SKM-1 (cell line): ENCODE measurements around the gene PTPRJ.
"Not testable (repeated sequence)": the region's sequence is repeated elsewhere in the genome, so short reads cannot be mapped to it uniquely, and the experiment has no call there.

ENCODE experiments used
- DNase-seq: peaks from one replicate; lab custom pipeline; 2025; ENCODE audit not compliant: unreplicated experiment; lab: John Stamatoyannopoulos, UW

The PTPRJ gene

DNA sequence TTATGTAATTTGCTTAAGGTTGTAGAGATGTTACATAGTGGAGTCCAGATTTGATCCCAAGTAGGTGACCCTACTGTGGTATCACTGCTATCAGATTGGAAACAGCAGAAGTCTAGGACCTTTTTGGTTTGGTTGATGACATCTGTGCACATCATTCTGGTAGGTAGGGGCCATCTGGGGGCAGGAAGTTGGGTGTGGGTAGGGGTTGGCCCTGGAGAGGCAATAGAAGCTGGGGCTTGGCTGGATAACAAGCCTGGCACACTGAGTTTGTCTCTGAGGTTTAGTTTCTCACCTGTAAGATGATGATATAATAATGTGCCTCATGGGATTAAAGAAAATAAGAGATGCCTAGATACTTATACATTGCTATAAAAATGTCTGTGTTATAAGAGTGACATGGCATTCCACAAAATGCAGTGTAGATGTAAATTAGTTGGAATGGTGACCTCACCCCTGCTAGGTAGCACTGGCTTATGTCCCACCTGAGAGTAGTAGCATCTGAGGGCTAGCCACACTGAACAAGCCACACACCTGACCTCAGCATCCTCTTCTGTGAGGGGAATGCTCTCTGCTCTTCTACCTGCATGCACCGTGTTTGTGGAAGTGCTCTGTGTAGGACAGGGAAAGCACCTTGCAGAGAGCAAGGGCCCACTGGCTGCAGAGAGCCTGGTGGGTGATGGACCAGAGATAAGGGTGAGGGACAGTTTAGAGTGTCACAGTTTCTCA lies 36.9 kb downstream of the PTPRJ start:
- no peak for DNase-seq

DNA sequence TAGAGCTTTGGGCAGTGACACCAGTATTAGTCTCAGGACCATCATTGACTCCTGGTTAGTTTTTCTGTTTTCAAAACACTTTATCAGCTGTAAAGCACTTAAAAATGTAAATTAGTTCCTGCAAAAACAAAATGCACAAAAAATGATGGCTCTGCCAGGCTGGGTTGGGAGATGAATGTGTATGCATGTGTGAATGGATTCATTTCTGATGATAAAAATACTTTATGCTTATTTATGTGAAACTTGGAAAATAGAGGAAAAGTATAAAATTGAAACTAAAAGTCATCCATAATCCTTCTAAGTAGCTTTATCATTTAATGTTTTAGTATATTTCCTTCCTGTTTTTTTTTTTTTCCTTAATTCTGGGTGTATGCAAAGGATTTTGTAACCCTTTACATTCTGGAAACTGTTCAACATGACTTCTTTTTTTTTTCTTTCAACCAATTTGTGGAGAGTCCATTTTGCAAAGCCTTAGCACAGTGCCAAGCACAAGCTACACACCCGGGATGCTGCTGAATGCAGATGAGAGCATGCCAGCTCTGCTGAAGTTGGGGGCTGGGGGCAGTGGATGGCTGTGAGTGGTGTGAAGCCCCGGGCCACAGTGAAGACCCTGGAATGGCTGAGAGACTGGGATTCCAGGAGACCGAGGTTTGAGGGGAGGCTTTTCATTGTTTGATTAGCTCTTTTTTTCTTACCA lies 37.6 kb downstream of the PTPRJ start:
- DNase-seq: no peak

DNA sequence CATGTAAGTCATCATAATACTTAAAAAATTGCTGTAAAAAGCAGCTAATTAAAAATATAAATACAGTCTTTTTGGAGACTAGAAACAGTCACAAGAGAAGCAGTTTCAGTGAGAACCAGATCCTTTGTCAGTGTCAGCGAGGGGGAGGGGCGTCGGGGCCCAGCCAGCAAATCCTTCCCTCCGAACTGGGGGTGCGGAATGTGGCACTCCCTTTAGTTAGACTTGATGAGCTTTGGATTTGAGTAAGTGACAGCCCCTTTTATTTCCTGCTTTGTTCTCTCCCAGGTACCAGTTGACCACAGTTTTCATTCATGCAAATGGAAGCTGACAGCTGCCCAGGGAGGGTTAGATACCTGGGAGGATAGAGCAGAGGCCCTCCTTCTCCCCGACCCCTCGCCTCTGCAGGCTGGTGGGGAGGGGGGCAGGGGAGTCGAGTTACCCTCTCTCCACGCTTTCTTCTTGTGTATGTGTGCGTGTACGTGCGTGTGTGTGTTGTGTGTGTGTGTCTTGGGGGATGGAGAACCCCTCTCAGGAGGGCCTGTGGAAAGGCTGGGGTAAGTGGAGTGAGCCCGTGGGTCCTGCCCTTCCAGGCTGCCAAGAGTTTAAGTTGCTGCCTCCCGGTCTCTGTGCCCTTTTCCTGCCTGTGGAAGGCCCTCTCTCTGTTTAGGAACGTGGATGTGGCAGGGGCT lies 38.3 kb downstream of the PTPRJ start:
- no peak for DNase-seq

DNA sequence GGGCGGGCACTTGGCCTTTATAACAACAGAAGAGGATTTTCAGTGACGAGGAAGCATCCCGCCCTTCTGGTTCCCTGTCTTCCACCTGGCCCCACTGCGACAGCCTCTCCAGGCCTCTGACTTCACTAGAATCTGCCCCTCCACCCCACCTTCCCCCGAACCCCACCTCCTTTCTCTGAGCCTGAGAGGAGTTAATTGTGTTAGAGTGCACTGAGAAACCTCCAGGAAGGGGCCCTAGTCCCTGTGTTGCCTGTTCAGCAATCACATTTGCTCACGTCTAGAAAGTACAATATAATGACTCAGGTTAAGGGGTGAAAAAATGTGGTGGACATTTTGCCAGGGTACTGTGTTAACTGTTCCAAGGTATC lies 38.8 kb downstream of the PTPRJ start:
- no peak for DNase-seq

DNA sequence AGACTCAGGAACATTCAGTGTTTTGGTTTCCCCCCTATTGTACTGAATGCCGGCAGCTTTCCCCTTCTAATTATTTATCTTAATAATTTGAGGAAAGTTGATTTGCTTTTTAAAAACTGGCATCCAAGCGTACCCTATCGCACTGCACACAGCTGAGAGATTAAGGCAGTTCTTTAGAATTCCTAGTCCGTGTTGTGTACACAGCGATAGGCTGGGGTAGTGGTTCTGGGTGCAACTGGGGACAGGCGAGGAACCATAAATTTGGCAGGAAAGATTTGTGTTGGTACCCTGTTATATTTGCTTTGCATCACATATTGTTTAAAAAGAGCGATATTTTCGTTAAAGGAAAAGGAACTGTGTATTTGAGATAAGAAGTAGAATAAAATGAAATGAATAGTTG lies 39.2 kb downstream of the PTPRJ start:
- DNase-seq: no peak

DNA sequence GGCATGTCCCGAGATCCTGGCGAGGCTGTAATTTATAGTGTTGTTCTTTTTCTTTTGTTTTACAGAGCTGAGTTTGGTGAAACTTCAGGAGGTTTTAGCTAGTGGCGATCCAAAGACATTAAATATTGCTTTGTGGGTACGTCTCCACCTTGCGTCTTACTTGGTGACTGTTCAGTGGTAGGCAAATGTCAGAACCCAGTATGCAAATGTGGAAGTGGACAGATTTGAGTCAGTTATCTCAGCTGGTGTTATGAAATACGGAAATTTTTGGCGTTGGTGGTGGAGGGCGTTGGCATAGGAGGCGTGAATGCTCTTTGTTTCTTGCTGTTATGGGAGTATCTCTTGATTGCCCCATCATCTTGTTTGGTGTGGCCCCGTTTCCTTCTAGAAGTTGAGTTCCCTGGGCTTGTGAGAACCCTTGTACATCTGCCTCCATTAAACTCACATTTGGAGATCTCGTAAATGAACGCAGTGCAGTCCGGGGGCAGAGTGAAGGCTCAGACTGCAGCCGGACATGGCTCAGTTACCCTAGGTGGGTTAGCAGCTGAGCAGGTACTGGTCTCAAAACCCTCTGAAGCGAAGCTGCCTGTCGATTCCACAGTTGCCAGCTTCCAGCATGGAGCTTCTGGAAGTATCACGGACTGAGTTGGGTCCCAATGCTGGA lies 39.9 kb downstream of the PTPRJ start:
- DNase-seq: peak; percentile 81

DNA sequence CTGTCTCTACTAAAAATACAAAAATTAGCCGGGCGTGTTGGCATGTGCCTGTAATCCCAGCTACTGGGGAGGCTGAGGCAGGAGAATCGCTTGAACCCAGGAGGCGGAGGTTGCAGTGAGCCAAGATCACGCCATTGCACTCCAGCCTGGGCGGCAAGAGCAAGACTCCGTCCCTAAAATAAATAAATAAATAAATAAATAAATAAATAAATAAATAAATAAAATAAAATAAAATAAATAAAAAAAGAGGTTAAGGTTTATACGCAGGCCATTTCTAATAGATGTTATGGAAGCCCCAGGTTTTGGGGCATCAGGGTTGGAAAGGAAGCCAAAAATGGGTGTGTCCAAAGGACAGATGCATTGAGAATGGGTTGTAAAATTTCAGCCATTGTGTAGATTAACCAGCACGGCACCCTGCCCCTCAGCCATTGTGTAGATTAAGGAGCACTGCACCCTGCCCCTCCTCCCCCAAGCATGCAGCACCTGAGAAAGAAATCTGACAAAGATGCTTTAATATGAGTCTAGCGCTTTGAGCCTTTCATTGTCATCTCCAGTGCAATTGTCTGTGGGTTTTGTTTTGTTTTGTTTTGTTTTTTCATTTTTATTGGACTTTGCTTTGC lies 41.0 kb downstream of the PTPRJ start:
- not testable (repeated sequence) for DNase-seq

DNA sequence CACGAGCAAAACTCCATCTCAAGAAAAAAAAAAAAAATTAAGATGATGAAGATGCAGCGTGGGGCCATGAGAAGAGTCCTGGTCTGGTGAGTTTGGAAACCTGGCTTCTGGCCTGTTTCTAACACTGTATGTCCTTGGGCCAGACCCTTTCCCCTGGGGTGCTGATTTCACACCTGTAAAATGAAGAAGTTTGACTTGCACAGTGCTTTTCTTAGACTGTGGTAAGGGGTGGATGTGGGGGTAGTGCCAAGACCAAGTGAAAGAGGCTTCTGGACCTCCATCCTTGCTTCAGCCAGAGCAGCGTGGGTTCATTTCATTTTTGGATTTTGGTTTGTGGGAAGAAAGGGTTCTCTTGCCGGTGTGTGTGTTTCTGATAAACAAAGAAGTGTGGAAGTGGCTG lies 42.1 kb downstream of the PTPRJ start:
- DNase-seq: no peak

DNA sequence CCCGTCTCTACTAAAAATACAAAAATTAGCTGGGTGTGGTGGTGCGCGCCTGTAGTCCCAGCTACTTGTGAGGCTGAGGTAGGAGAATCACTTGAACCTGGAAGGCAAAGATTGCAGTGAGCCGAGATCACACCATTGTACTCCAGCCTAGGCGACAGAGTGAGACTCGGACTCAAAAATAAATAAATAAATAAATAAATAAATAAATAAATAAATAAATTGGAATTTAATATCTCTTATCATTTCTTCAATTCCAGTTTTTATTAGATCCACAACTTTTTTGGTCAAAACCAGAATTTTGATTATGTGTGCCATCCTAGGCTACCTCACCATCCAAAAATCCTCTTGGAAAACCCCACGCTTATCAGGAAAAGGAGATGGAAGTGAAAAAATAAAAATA lies 43.2 kb downstream of the PTPRJ start:
- DNase-seq: not testable (repeated sequence)

DNA sequence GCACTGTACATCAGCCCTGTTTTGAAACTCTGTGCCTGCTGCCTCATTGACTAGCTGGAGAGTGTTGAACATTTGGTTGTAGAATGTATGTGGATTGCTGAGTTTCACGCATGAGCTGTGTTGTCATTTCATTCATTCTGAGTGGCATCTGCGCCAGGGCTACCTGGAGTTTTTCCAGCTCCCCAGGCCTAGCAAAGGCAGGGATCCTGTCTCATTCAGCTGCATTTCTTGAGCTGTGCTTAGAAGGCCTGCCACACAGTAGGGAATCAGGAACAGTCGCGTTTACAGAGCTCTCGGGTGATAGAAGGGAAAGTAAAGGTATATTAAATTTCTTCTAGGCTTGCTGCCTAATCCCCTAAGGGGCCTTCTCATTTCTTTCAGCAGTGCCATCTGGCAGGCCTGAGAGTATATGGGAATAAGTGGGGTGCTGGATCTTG lies 44.3 kb downstream of the PTPRJ start:
- DNase-seq: no peak

DNA sequence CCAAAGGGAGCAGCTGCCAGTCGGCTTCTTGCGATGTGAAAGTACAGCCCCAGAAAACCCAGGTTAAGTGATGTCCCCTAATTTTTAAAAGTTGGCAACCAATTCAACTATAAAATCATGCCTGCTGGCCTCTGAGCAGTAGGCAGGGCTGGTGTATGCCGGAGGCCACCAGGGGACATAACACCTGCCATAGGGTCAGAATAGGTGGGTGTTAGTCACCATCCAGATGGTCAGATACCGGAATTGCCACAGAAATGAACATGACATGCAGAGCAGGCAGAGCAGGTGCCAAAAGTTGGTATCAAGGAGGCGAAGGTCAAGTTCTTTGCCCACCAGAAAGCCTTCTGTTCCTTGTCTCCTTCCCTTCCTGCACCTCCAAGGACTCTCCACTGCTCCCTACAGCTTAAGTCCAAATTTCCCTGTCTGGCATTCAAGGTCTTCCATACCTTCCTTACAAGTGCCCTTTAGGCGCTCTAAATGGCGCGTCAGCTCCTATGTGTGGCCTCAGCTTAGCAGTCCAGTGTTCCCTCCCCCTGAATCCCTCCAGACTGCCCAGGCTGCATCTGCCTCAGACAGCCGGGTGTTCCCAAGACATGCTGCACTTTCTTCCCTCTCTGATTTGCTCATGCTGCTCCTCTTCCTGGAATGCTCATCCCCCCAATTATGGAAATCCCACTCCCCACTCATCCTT lies 45.1 kb downstream of the PTPRJ start:
- no peak for DNase-seq

DNA sequence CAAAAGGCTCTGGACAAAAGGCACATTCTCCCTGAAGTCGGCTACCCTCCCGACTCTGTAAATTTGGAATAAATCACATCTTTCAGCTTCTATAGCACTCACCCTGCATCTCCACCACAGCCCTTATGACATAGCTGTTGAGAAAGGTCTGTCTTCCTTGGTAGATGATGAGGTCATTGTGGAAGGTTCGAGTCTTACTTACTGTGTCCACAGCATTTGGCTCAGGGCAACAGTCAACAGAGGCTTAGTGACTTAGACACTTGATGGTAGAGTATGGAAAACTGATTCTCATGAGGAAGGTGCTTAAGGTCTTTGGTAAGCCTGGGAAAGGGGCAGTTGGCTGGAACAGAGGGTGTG lies 45.6 kb downstream of the PTPRJ start:
- no peak for DNase-seq

DNA sequence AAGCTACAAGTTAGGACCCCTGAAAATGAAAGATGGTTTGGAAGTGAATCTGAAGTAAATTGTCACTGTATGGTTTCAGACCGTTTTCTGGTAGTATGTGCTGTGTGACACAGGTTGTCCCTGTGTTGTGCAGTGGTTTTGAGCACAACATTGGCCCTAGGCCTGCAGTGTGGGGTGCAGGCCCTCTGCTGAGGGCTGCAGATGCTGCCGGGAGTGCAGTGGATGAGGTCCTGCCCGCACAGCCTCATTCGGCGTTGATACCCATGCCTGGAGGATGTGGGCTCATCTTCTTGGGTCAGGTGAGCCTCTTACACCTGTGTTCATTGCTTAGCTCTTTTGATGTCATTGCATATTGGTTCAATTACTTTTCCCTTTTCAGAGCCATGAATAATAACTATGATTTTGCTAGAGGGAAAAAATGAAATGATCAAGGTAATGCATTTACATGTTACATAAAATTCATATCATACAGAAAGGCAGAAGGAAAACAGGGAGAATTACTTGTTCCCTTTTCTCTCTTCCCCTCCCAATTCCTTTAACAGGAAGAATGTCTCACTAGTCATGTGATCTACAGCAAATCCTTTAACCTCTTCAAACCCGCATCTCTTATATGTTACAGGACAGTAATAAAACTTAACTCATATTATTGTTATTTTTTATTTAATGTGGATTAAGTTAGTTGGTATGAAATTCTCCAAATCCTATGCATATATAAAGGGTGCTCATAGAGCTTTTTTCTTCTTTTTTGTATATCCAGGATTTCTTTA lies 48.7 kb downstream of the PTPRJ start:
- no peak for DNase-seq

DNA sequence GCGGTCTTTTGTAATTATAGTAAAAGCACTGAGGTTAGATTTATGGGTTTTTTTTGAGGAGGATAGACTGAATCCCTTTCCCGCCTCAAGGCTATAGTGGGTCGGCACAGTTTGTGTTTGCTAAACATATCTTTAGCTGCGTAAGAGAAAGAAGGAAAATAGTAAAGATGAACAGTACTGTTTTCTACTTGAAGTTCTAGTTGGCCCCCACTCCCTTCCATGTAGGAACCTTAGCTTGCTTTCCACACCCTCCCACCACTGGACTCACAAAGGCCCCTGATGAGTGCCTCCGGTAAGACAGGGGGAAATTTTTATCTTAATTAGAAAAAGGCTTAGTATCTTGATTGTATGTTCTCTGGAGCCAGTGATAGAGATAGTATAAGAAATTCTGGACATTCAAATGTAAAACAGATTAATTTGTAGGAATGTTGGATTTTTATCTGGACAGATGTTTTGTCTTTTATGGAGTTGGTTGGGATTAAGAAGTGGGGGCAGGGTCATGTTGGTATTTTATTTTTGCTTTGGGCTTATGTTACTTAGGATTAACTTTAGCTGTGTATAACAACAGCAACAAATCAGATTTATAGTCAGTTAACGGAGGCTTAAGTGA lies 49.4 kb downstream of the PTPRJ start:
- DNase-seq: no peak

DNA sequence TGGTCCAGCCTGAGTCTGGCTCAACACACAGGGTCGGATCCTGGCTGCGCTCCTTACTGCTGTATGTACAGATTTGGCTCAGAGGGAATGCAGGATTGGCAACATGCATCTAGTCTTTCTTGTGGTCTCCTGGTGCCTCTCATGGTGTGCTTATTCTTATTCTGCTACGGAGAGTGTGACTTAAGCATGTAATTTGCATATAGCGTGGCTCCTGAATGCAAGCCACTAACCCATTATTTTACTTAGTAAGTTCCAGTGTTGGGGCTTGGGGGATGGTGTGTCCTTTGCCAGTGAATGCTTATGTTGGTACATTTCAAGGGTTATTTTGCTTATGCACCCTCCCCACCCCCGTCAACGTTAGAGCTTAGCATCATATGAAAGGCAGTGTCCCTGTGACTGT lies 51.2 kb downstream of the PTPRJ start:
- DNase-seq: no peak

DNA sequence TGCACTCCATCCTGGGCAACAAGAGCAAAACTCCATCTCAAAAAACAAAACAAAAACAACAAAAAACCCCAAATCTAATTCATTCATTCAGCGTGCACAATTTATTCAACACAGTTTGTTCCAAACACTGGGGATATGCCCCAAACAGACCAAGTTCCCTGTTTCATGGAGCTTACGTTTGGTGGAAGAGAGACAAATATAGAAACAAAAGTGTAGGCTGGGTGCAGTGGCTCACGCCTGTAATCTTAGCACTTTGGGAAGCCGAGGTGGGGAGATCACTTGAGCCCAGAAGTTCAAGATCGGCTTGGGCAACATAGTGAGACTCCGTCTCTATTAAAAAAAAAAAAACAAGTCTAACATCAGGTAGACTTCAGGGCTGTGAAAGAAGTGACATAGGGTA lies 52.4 kb downstream of the PTPRJ start:
- no peak for DNase-seq

DNA sequence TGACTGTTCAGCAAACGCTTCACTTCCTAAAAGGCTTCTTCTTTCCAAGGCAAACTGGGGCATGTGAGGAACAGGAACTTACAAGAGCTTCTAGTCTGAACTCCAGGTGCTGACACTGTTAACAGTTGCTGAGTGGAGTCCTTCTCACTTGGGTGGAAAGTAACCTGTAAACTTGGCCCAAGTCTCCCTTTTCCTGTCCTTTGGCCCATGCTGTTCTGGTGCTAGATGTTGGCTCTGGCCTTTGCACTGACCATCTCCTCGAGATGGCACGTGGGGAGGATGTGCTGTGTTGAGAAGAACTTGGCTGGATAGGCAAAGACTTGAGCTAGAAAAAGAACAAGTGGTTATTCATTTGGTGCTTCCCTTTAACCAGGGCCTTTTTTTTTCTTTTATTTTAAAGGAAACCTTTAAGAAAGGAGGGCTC lies 53.6 kb downstream of the PTPRJ start:
- peak; percentile 44 for DNase-seq

DNA sequence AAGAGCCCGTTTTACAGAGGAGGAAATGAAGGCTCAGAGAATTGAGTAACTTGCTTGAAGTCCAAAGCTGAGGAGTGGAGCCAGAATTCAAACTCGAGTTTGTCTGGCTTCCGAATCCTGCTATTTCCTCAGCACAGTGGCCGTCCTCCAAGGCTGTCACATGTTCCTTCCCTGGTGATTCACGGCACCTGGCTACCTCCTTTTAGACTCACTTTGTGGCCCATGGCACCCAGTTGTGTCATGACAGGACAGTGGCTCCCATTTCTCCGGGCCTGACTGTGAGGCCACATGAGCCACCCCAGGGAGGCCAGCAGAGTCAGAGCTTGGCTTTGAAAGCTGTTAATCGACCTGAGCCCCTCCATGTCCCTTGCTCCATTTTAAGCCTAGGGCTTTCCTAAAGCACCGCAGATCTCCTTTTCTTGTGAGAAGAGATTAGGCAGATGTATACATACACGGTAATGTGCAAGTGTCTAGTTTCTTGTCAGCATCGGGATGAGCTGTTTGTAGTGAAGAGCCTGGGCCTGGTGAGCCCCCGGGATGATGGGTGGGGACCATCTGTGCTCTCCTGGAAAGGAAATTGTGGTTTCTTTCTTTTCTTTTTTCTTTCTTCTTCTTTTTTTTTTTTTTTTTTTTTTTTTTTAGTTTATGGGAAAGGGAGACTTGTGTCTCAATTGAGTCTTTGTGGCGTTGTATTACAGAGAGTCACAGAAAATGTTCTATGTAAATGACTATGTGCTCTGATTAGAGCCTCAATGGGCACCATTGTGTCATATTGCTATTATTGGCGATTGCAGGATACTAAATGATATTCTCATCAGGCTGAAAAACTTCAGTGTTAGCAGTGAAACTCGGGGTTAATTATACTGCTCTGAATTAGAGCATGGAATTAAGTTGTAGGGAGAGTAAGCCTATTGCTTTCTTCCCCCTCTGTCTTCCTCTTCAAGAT lies 54.8 kb downstream of the PTPRJ start:
- DNase-seq: no peak
